Common myeloid progenitor, CD34-positive (primary cell): ENCODE results near the gene NFIA.

Source experiments
- CTCF ChIA-PET: fragments of 350-600 bp; sonication (Branson Sonifier 250); formaldehyde crosslinking; loops from one replicate; lab custom pipeline; 2021; ENCODE audit warnings: antibody characterized with exemption; lab: Charles Lee
- POLR2A ChIA-PET: fragments of 350-600 bp; sonication (Branson Sonifier 250); formaldehyde crosslinking; loops from one replicate; lab custom pipeline; 2021; ENCODE audit warnings: antibody characterized with exemption; lab: Charles Lee
- DNase-seq, 3 donors: peaks; one replicate each; pipeline versions ENCODE4 v3.0.0 to v3.0.0-alpha.2; 2013
- H3K27ac ChIP-seq, 2 experiments: 1 replicate in 1 of 2; 2 replicates in 1 of 2; pipeline ENCODE4 v1.7.0; 2013; ENCODE audit warnings: inconsistent platforms in 2 of 2, low read length in 2 of 2, mild to moderate bottlenecking in 2 of 2, low read depth in 1 of 2, moderate library complexity in 1 of 2; ENCODE audit not compliant: severe bottlenecking in 2 of 2, insufficient read depth in 1 of 2, poor library complexity in 1 of 2
- H3K27me3 ChIP-seq, 5 experiments: replicated peaks in 2 of 5; 1 replicate in 3 of 5; 2 replicates in 2 of 5; pipeline versions ENCODE4 v1.6.1 to v1.7.0; 2013; ENCODE audit warnings: low read length in 4 of 5, mild to moderate bottlenecking in 2 of 5, moderate library complexity in 2 of 5, inconsistent platforms in 1 of 5; ENCODE audit not compliant: insufficient read depth in 5 of 5, control insufficient read depth in 4 of 5
- H3K36me3 ChIP-seq, 4 experiments: 1 replicate in 2 of 4; 2 replicates in 2 of 4; pipeline versions ENCODE4 v1.6.1 to v1.7.0; 2013; ENCODE audit warnings: low read length in 3 of 4, control low read depth in 1 of 4, mild to moderate bottlenecking in 1 of 4; ENCODE audit not compliant: control insufficient read depth in 4 of 4, insufficient read depth in 4 of 4
- H3K4me1 ChIP-seq, 4 experiments: 1 replicate in 3 of 4; 2 replicates in 1 of 4; pipeline versions ENCODE4 v1.6.1 to v1.7.1; 2013; ENCODE audit warnings: low read length in 3 of 4, mild to moderate bottlenecking in 3 of 4, control low read depth in 1 of 4, inconsistent platforms in 1 of 4, moderate library complexity in 1 of 4; ENCODE audit not compliant: control insufficient read depth in 4 of 4, insufficient read depth in 4 of 4; ENCODE audit errors: control extremely low read depth in 1 of 4
- H3K4me3 ChIP-seq, 7 experiments: 1 replicate in 4 of 7; 2 replicates in 3 of 7; pipeline versions ENCODE4 v1.5.1 to v1.7.0; 2013; ENCODE audit warnings: mild to moderate bottlenecking in 7 of 7, low read length in 6 of 7, moderate library complexity in 6 of 7, inconsistent platforms in 2 of 7, low read depth in 2 of 7, control low read depth in 1 of 7; ENCODE audit not compliant: insufficient read depth in 4 of 7, control insufficient read depth in 1 of 7; ENCODE audit errors: extremely low read depth in 1 of 7
- H3K9me3 ChIP-seq, 5 experiments: 1 replicate in 4 of 5; 2 replicates in 1 of 5; pipeline versions ENCODE4 v1.6.1 to v1.7.1; 2013; ENCODE audit warnings: low read length in 4 of 5, mild to moderate bottlenecking in 2 of 5, inconsistent platforms in 1 of 5, low read depth in 1 of 5, moderate library complexity in 1 of 5; ENCODE audit not compliant: control insufficient read depth in 4 of 5, insufficient read depth in 2 of 5; ENCODE audit errors: control extremely low read depth in 1 of 5
- WGBS: methylation state at CpG from one replicate; pipeline ENCODE4 v1.1.5; 2013; ENCODE audit not compliant: insufficient coverage; 5-methylcytosine and 5-hydroxymethylcytosine counted together

NFIA gene

GRCh38 chr1:61241973-61242381 lies 159.6 kb downstream of the NFIA start:
- no peak for DNase-seq

GRCh38 chr1:61244114-61244513 lies 161.8 kb downstream of the NFIA start:
- DNase-seq = peak in 2 of 3 donors; percentile 76 to 85
- POLR2A ChIA-PET = no interaction called here
- 60% methylated on average over 1 of the region's 1 CpG for WGBS
- no peak overlapping the region for H3K4me3 ChIP-seq
- H3K4me1 ChIP-seq = peaks cover 6 to 22% (median 7%) of the 10 kb centered on the region in 4 experiments
- CTCF ChIA-PET = no interaction called here
- H3K36me3 ChIP-seq = no peaks in the 10 kb centered on the region
- H3K27ac ChIP-seq = no peak overlapping the region
- no peaks in the 10 kb centered on the region for H3K27me3 ChIP-seq
- H3K9me3 ChIP-seq = peaks cover 0 to 4% (median 0%) of the 10 kb centered on the region in 5 experiments

More at GRCh38 chr1:61241973-61242381, 159.6 kb downstream of the NFIA start:
- H3K4me1 ChIP-seq = peaks cover 0 to 14% (median 4%) of the 10 kb centered on the region in 4 experiments
- H3K27ac ChIP-seq = no peak overlapping the region
- H3K9me3 ChIP-seq = peaks cover 0 to 4% (median 0%) of the 10 kb centered on the region in 5 experiments
- no peak overlapping the region for H3K4me3 ChIP-seq
- H3K27me3 ChIP-seq = no peaks in the 10 kb centered on the region
- ChIA-PET CTCF (interaction anchor here (0.6 to 1.6 kb wide), 2 partner anchors 11 to 349 kb away, joined by 3 to 6 read pairs; no protein-coding TSS in a partner anchor), POLR2A (no interaction called here)
- 89% methylated on average over 1 of the region's 2 CpGs for WGBS
- no peaks in the 10 kb centered on the region for H3K36me3 ChIP-seq

- ChIA-PET CTCF (no interaction called here), POLR2A (no interaction called here)
- Histone ChIP-seq H3K27ac (no peak overlapping the region), H3K27me3 (no peaks in the 10 kb centered on the region), H3K36me3 (no peaks in the 10 kb centered on the region), H3K4me1 (peaks cover 6 to 22% (median 7%) of the 10 kb centered on the region in 4 experiments), H3K9me3 (peaks cover 0 to 4% (median 0%) of the 10 kb centered on the region in 5 experiments), H3K4me3 (no peak overlapping the region)
- WGBS = 90% methylated on average over 2 of the region's 7 CpGs
- DNase-seq = no peak
Measured at GRCh38 chr1:61245696-61246400, 163.5 kb downstream of the NFIA start.

- no peak for DNase-seq
- CTCF ChIA-PET = interaction anchor here (0.8 to 2.1 kb wide), 6 partner anchors 9 to 198 kb away, joined by 3 to 6 read pairs (median 3); no protein-coding TSS in a partner anchor
- peaks cover 3 to 13% (median 6%) of the 10 kb centered on the region in 4 experiments for H3K4me1 ChIP-seq
- no peaks in the 10 kb centered on the region for H3K36me3 ChIP-seq
- POLR2A ChIA-PET = no interaction called here
- peaks cover 0 to 4% (median 0%) of the 10 kb centered on the region in 5 experiments for H3K9me3 ChIP-seq
- WGBS = 100% methylated on average over 6 of the region's 8 CpGs
- H3K27ac ChIP-seq = no peak overlapping the region
- H3K4me3 ChIP-seq = no peak overlapping the region
- H3K27me3 ChIP-seq = no peaks in the 10 kb centered on the region
Measured at GRCh38 chr1:61247051-61247825, 164.9 kb downstream of the NFIA start.

GRCh38 chr1:61247881-61248752 lies 165.8 kb downstream of the NFIA start:
- Histone ChIP-seq H3K9me3 (peaks cover 0 to 4% (median 0%) of the 10 kb centered on the region in 5 experiments), H3K27ac (no peak overlapping the region), H3K27me3 (no peaks in the 10 kb centered on the region), H3K4me1 (peaks cover 6 to 16% (median 8%) of the 10 kb centered on the region in 4 experiments), H3K36me3 (no peaks in the 10 kb centered on the region), H3K4me3 (peak overlapping the region in 1 of 7 experiments; percentile 46)
- POLR2A ChIA-PET = no interaction called here
- 67% methylated on average over 1 of the region's 6 CpGs for WGBS
- CTCF ChIA-PET = interaction anchor here (0.8 to 2.1 kb wide), 5 partner anchors 9 to 199 kb away, joined by 3 to 6 read pairs (median 3); no protein-coding TSS in a partner anchor
- DNase-seq = peak in 1 of 3 donors; percentile 17

GRCh38 chr1:61250933-61251332 lies 168.6 kb downstream of the NFIA start:
- POLR2A ChIA-PET = no interaction called here
- CTCF ChIA-PET = interaction anchor here (1.1 to 1.7 kb wide), 3 partner anchors 10 to 18 kb away, joined by 3 to 5 read pairs (median 4); no protein-coding TSS in a partner anchor
- Histone ChIP-seq H3K4me1 (peaks cover 28 to 40% (median 29%) of the 10 kb centered on the region in 4 experiments), H3K9me3 (peaks cover 0 to 4% (median 0%) of the 10 kb centered on the region in 5 experiments), H3K4me3 (no peak overlapping the region), H3K27me3 (no peaks in the 10 kb centered on the region), H3K36me3 (no peaks in the 10 kb centered on the region), H3K27ac (no peak overlapping the region)
- no CpG with 5 or more reads among the region's 5 CpGs for WGBS
- DNase-seq = no peak
